Endothelial cell of umbilical vein (primary cell): ENCODE data around the gene ASNSD1. TPM values are rescaled to one million over a fixed set of nuclear protein-coding genes. Genes with fewer than 3 reads are reported as not detected.

Experiments
- BruUV-seq: library from RNA; stranded (reverse); fragments of 400-500 nt; replicated peaks from 2 replicates; lab custom pipeline; 2021; lab: Mats Ljungman, UMichigan
- CTCF ChIA-PET: fragments of 300-600, 350-600 bp; sonication (Branson Sonifier 250); formaldehyde crosslinking; loops from one replicate; lab custom pipeline; 2021; ENCODE audit warnings: antibody characterized with exemption, inconsistent platforms; lab: Charles Lee
- POLR2A ChIA-PET: fragments of 300-600, 350-600 bp; sonication (Branson Sonifier 250); formaldehyde crosslinking; loops from one replicate; lab custom pipeline; 2021; ENCODE audit warnings: antibody characterized with exemption, inconsistent platforms; lab: Charles Lee
- DNase-seq: peaks from one replicate; pipeline ENCODE4 v3.0.0-alpha.2; 2011; ENCODE audit warnings: low read depth, low spot score
- FAIRE-seq: peaks from 2 replicates; lab custom pipeline; 2011; peaks lifted over from hg19 to GRCh38; lab: Jason Lieb, UNC
- H2AFZ ChIP-seq: 2 replicates; pipeline ENCODE4 v1.6.0; 2012; ENCODE audit warnings: low read depth, low read length, control low read depth, inconsistent platforms
- H3K27ac ChIP-seq: 2 replicates; pipeline ENCODE4 v1.5.1; 2011; ENCODE audit warnings: low read depth, mild to moderate bottlenecking, control low read depth, low read length, moderate library complexity; ENCODE audit not compliant: insufficient read depth
- H3K27me3 ChIP-seq, 2 experiments: 2 replicates each; pipeline versions ENCODE4 v1.6.0 to v1.6.1; 2011; ENCODE audit warnings: low read length in 2 of 2, mixed read lengths in 1 of 2; ENCODE audit not compliant: control insufficient read depth in 2 of 2, insufficient read depth in 2 of 2
- H3K36me3 ChIP-seq, 2 experiments: 2 replicates in 1 of 2; 3 replicates in 1 of 2; pipeline ENCODE4 v1.5.1; 2011; ENCODE audit warnings: low read length in 2 of 2, mild to moderate bottlenecking in 1 of 2, moderate library complexity in 1 of 2; ENCODE audit not compliant: control insufficient read depth in 2 of 2, insufficient read depth in 2 of 2; ENCODE audit errors: extremely low read depth in 1 of 2
- H3K4me1 ChIP-seq: 3 replicates; pipeline ENCODE4 v1.5.1; 2011; ENCODE audit warnings: mild to moderate bottlenecking, low read length; ENCODE audit not compliant: control insufficient read depth, insufficient read depth; ENCODE audit errors: extremely low read depth
- H3K4me2 ChIP-seq: 2 replicates; pipeline ENCODE4 v1.6.1; 2011; ENCODE audit warnings: low read length, control low read depth, mixed read lengths; ENCODE audit not compliant: insufficient read depth
- H3K4me3 ChIP-seq, 3 experiments: fragments of 200-600 bp in 1 of 3; sonication (generic), shearing (Covaris generic) in 1 of 3; replicated peaks in 1 of 3; 2 replicates each; pipeline ENCODE4 v1.5.1; 2011 to 2016; ENCODE audit warnings: control low read depth in 3 of 3, low read length in 3 of 3, mild to moderate bottlenecking in 2 of 3, inconsistent platforms in 1 of 3, low read depth in 1 of 3, moderate library complexity in 1 of 3; ENCODE audit not compliant: insufficient read depth in 1 of 3
- H3K79me2 ChIP-seq: 2 replicates; pipeline ENCODE4 v1.6.0; 2012; ENCODE audit warnings: low read length, inconsistent platforms; ENCODE audit not compliant: control insufficient read depth, insufficient read depth
- H3K9ac ChIP-seq: replicated peaks from 2 replicates; pipeline ENCODE3; 2011; ENCODE audit warnings: low read length, control low read depth; ENCODE audit not compliant: insufficient read depth; ENCODE audit errors: extremely low read depth
- H3K9me1 ChIP-seq: replicated peaks from 3 replicates; pipeline ENCODE4 v1.6.0; 2011; ENCODE audit warnings: mild to moderate bottlenecking, low read length; ENCODE audit not compliant: control insufficient read depth, insufficient read depth; ENCODE audit errors: extremely low read depth
- H3K9me3 ChIP-seq: replicated peaks from 2 replicates; pipeline ENCODE4 v1.5.1; 2012; ENCODE audit warnings: low read length, inconsistent platforms; ENCODE audit not compliant: control insufficient read depth, insufficient read depth
- H4K20me1 ChIP-seq: replicated peaks from 2 replicates; pipeline ENCODE3; 2011; ENCODE audit warnings: mild to moderate bottlenecking, low read length; ENCODE audit not compliant: control insufficient read depth, insufficient read depth; ENCODE audit errors: extremely low read depth
- EZH2 ChIP-seq: IDR thresholded peaks from 2 replicates; pipeline ENCODE4 v1.6.1; 2012; ENCODE audit warnings: borderline replicate concordance, low read depth, mild to moderate bottlenecking, moderate library complexity, low read length, inconsistent platforms; ENCODE audit not compliant: severe bottlenecking
- FOS ChIP-seq: IDR thresholded peaks from 2 replicates; pipeline ENCODE4 v1.6.1; 2011; ENCODE audit warnings: mild to moderate bottlenecking, low read length, moderate library complexity, borderline replicate concordance; ENCODE audit not compliant: insufficient read depth
- GATA2 ChIP-seq: IDR thresholded peaks from 2 replicates; pipeline ENCODE4 v1.7.0; 2011; ENCODE audit warnings: low read depth, mild to moderate bottlenecking, moderate library complexity, mixed read lengths, low read length; ENCODE audit not compliant: insufficient read length, insufficient read depth
- JUN ChIP-seq: IDR thresholded peaks from 2 replicates; pipeline ENCODE4 v1.6.1; 2011; ENCODE audit warnings: borderline replicate concordance, low read depth; ENCODE audit not compliant: insufficient read length, insufficient read depth
- MYC ChIP-seq: IDR thresholded peaks from one replicate; pipeline ENCODE4 v1.6.1; 2011; ENCODE audit warnings: mild to moderate bottlenecking, low read depth, low read length
- POLR2A ChIP-seq: IDR thresholded peaks from 2 replicates; pipeline ENCODE4 v1.6.1; 2012; ENCODE audit warnings: low read depth, mild to moderate bottlenecking, control low read depth, low read length
- POLR2AphosphoS5 ChIP-seq: IDR thresholded peaks from 2 replicates; pipeline ENCODE4 v1.6.1; 2012; ENCODE audit warnings: low read depth, mild to moderate bottlenecking, control low read depth, low read length, moderate library complexity; ENCODE audit not compliant: insufficient read depth
- dilution Hi-C: fragments of 300-500 bp; cut with MboI; formaldehyde crosslinking; loops from one replicate; pipeline ENCODE4 v1.15.0; 2019; ENCODE audit warnings: low sequenced_read_pairs; ENCODE audit not compliant: extremely low pct_ligation_motif_present
- intact Hi-C: fragments of 100-400 bp; cut with micrococcal nuclease; formaldehyde crosslinking; loops from one replicate; pipeline ENCODE4 v1.10.0; 2022
- polyA plus RNA-seq, 4 experiments: library from polyadenylated mRNA; depleted of rRNA in 3 of 4; stranded (reverse) in 3 of 4; unstranded in 1 of 4; fragments of >200 nt; gene quantifications; 2 replicates each; pipeline versions ENCODE4 v1.2.1 to v1.2.3, GENCODE V29; 2011 to 2012; ENCODE audit warnings: missing spikeins in 1 of 4
- total RNA-seq: library from RNA; stranded (reverse); gene quantifications from 2 replicates; pipeline ENCODE4 v1.2.3, GENCODE V29; 2021
- TF ChIP-seq, protein P1 (sequence below), 2 donors: IDR thresholded peaks; 1 replicate in 1 of 2; 2 replicates in 1 of 2; pipeline ENCODE4 v1.5.1; 2011; ENCODE audit warnings: low read length in 2 of 2, mild to moderate bottlenecking in 2 of 2, moderate library complexity in 2 of 2, control low read depth in 1 of 2, inconsistent platforms in 1 of 2, low read depth in 1 of 2; ENCODE audit not compliant: insufficient read depth in 1 of 2; ENCODE audit errors: extremely low read depth in 1 of 2
- TF ChIP-seq, protein P2 (sequence below): IDR thresholded peaks from 2 replicates; pipeline ENCODE4 v1.6.1; 2011; ENCODE audit not compliant: insufficient read depth, insufficient read length

ASNSD1 gene
- total and polyA plus RNA-seq, 2 donors (not counting 3 experiments of a cell fraction or from before 2014, with no cell fraction given): 15.8 to 39.5 TPM

DNA sequence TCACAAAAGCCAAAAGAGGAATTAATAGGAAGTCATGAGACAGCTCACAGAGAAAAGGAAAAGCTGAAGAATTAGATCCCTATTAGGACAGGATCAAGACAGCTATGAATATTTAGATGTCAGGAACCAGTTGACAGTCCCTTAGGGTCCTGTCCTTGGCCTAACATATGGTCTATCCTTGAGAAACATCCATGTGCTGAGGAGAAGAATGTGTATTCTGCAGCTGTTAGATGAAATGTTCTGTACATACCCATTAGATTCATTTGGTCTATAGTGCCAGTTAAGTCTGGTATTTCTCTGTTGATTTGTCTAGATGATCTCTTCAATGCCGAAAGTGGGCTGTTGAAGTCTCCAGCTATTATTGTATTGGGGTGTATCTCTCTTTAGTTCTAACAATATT lies 43.1 kb upstream of the ASNSD1 start:
- Histone ChIP-seq H2AFZ (no peak overlapping the region), H3K27me3 (no peaks in the 10 kb centered on the region), H3K9me1 (no peaks in the 10 kb centered on the region), H3K27ac (no peak overlapping the region), H3K36me3 (no peaks in the 10 kb centered on the region), H3K9me3 (no peaks in the 10 kb centered on the region), H3K4me2 (no peak overlapping the region), H3K4me3 (no peak overlapping the region), H3K79me2 (no peaks in the 10 kb centered on the region), H4K20me1 (no peaks in the 10 kb centered on the region), H3K9ac (no peak overlapping the region), H3K4me1 (peaks cover 10% of the 10 kb centered on the region)
- DNase-seq (no peak), FAIRE-seq (no peak)
- ChIA-PET CTCF (interaction anchor here (2.0 kb wide), 1 partner anchor 9 kb away, joined by 8 read pairs; no protein-coding TSS in a partner anchor), POLR2A (no interaction called here)
- TF ChIP-seq MYC (no peak), EZH2 (no peak), GATA2 (no peak), POLR2A (no peak), JUN (no peak), FOS (no peak), POLR2AphosphoS5 (no peak)
- TF ChIP-seq, protein P1, sequence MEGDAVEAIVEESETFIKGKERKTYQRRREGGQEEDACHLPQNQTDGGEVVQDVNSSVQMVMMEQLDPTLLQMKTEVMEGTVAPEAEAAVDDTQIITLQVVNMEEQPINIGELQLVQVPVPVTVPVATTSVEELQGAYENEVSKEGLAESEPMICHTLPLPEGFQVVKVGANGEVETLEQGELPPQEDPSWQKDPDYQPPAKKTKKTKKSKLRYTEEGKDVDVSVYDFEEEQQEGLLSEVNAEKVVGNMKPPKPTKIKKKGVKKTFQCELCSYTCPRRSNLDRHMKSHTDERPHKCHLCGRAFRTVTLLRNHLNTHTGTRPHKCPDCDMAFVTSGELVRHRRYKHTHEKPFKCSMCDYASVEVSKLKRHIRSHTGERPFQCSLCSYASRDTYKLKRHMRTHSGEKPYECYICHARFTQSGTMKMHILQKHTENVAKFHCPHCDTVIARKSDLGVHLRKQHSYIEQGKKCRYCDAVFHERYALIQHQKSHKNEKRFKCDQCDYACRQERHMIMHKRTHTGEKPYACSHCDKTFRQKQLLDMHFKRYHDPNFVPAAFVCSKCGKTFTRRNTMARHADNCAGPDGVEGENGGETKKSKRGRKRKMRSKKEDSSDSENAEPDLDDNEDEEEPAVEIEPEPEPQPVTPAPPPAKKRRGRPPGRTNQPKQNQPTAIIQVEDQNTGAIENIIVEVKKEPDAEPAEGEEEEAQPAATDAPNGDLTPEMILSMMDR (IDR thresholded peaks at IDR 0.05; ENCODE audit: extremely low read depth in 1 of 2, insufficient read depth in 1 of 2, low read depth in 1 of 2, low read length in 2 of 2): no peak
- TF ChIP-seq, protein P2, sequence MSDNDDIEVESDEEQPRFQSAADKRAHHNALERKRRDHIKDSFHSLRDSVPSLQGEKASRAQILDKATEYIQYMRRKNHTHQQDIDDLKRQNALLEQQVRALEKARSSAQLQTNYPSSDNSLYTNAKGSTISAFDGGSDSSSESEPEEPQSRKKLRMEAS: no peak
- no TSS peak for BruUV-seq
- intact Hi-C loops: no loop called here
- dilution Hi-C loops: no loop called here
